Endothelial cell of umbilical vein (primary cell): Measurements from ENCODE around the gene MEX3C. TPM values are rescaled to one million over a fixed set of nuclear protein-coding genes. Genes with fewer than 3 reads are reported as not detected.

ENCODE experiments used
- BruUV-seq: library from RNA; stranded (reverse); fragments of 400-500 nt; replicated peaks from 2 replicates; lab custom pipeline; 2021; lab: Mats Ljungman, UMichigan
- CTCF ChIA-PET: fragments of 300-600, 350-600 bp; sonication (Branson Sonifier 250); formaldehyde crosslinking; loops from one replicate; lab custom pipeline; 2021; ENCODE audit warnings: antibody characterized with exemption, inconsistent platforms; lab: Charles Lee
- POLR2A ChIA-PET: fragments of 300-600, 350-600 bp; sonication (Branson Sonifier 250); formaldehyde crosslinking; loops from one replicate; lab custom pipeline; 2021; ENCODE audit warnings: antibody characterized with exemption, inconsistent platforms; lab: Charles Lee
- DNase-seq: peaks from one replicate; pipeline ENCODE4 v3.0.0-alpha.2; 2011; ENCODE audit warnings: low read depth, low spot score
- FAIRE-seq: peaks from 2 replicates; lab custom pipeline; 2011; peaks lifted over from hg19 to GRCh38; lab: Jason Lieb, UNC
- H2AFZ ChIP-seq: 2 replicates; pipeline ENCODE4 v1.6.0; 2012; ENCODE audit warnings: low read depth, low read length, control low read depth, inconsistent platforms
- H3K27ac ChIP-seq: 2 replicates; pipeline ENCODE4 v1.5.1; 2011; ENCODE audit warnings: low read depth, mild to moderate bottlenecking, control low read depth, low read length, moderate library complexity; ENCODE audit not compliant: insufficient read depth
- H3K27me3 ChIP-seq, 2 experiments: 2 replicates each; pipeline versions ENCODE4 v1.6.0 to v1.6.1; 2011; ENCODE audit warnings: low read length in 2 of 2, mixed read lengths in 1 of 2; ENCODE audit not compliant: control insufficient read depth in 2 of 2, insufficient read depth in 2 of 2
- H3K36me3 ChIP-seq, 2 experiments: 2 replicates in 1 of 2; 3 replicates in 1 of 2; pipeline ENCODE4 v1.5.1; 2011; ENCODE audit warnings: low read length in 2 of 2, mild to moderate bottlenecking in 1 of 2, moderate library complexity in 1 of 2; ENCODE audit not compliant: control insufficient read depth in 2 of 2, insufficient read depth in 2 of 2; ENCODE audit errors: extremely low read depth in 1 of 2
- H3K4me1 ChIP-seq: 3 replicates; pipeline ENCODE4 v1.5.1; 2011; ENCODE audit warnings: mild to moderate bottlenecking, low read length; ENCODE audit not compliant: control insufficient read depth, insufficient read depth; ENCODE audit errors: extremely low read depth
- H3K4me2 ChIP-seq: 2 replicates; pipeline ENCODE4 v1.6.1; 2011; ENCODE audit warnings: low read length, control low read depth, mixed read lengths; ENCODE audit not compliant: insufficient read depth
- H3K4me3 ChIP-seq, 3 experiments: fragments of 200-600 bp in 1 of 3; sonication (generic), shearing (Covaris generic) in 1 of 3; replicated peaks in 1 of 3; 2 replicates each; pipeline ENCODE4 v1.5.1; 2011 to 2016; ENCODE audit warnings: control low read depth in 3 of 3, low read length in 3 of 3, mild to moderate bottlenecking in 2 of 3, inconsistent platforms in 1 of 3, low read depth in 1 of 3, moderate library complexity in 1 of 3; ENCODE audit not compliant: insufficient read depth in 1 of 3
- H3K79me2 ChIP-seq: 2 replicates; pipeline ENCODE4 v1.6.0; 2012; ENCODE audit warnings: low read length, inconsistent platforms; ENCODE audit not compliant: control insufficient read depth, insufficient read depth
- H3K9ac ChIP-seq: replicated peaks from 2 replicates; pipeline ENCODE3; 2011; ENCODE audit warnings: low read length, control low read depth; ENCODE audit not compliant: insufficient read depth; ENCODE audit errors: extremely low read depth
- H3K9me1 ChIP-seq: replicated peaks from 3 replicates; pipeline ENCODE4 v1.6.0; 2011; ENCODE audit warnings: mild to moderate bottlenecking, low read length; ENCODE audit not compliant: control insufficient read depth, insufficient read depth; ENCODE audit errors: extremely low read depth
- H3K9me3 ChIP-seq: replicated peaks from 2 replicates; pipeline ENCODE4 v1.5.1; 2012; ENCODE audit warnings: low read length, inconsistent platforms; ENCODE audit not compliant: control insufficient read depth, insufficient read depth
- H4K20me1 ChIP-seq: replicated peaks from 2 replicates; pipeline ENCODE3; 2011; ENCODE audit warnings: mild to moderate bottlenecking, low read length; ENCODE audit not compliant: control insufficient read depth, insufficient read depth; ENCODE audit errors: extremely low read depth
- CTCF ChIP-seq, 2 donors: IDR thresholded peaks; 1 replicate in 1 of 2; 2 replicates in 1 of 2; pipeline ENCODE4 v1.5.1; 2011; ENCODE audit warnings: low read length in 2 of 2, mild to moderate bottlenecking in 2 of 2, moderate library complexity in 2 of 2, control low read depth in 1 of 2, inconsistent platforms in 1 of 2, low read depth in 1 of 2; ENCODE audit not compliant: insufficient read depth in 1 of 2; ENCODE audit errors: extremely low read depth in 1 of 2
- EZH2 ChIP-seq: IDR thresholded peaks from 2 replicates; pipeline ENCODE4 v1.6.1; 2012; ENCODE audit warnings: borderline replicate concordance, low read depth, mild to moderate bottlenecking, moderate library complexity, low read length, inconsistent platforms; ENCODE audit not compliant: severe bottlenecking
- FOS ChIP-seq: IDR thresholded peaks from 2 replicates; pipeline ENCODE4 v1.6.1; 2011; ENCODE audit warnings: mild to moderate bottlenecking, low read length, moderate library complexity, borderline replicate concordance; ENCODE audit not compliant: insufficient read depth
- GATA2 ChIP-seq: IDR thresholded peaks from 2 replicates; pipeline ENCODE4 v1.7.0; 2011; ENCODE audit warnings: low read depth, mild to moderate bottlenecking, moderate library complexity, mixed read lengths, low read length; ENCODE audit not compliant: insufficient read length, insufficient read depth
- JUN ChIP-seq: IDR thresholded peaks from 2 replicates; pipeline ENCODE4 v1.6.1; 2011; ENCODE audit warnings: borderline replicate concordance, low read depth; ENCODE audit not compliant: insufficient read length, insufficient read depth
- MAX ChIP-seq: IDR thresholded peaks from 2 replicates; pipeline ENCODE4 v1.6.1; 2011; ENCODE audit not compliant: insufficient read depth, insufficient read length
- MYC ChIP-seq: IDR thresholded peaks from one replicate; pipeline ENCODE4 v1.6.1; 2011; ENCODE audit warnings: mild to moderate bottlenecking, low read depth, low read length
- POLR2A ChIP-seq: IDR thresholded peaks from 2 replicates; pipeline ENCODE4 v1.6.1; 2012; ENCODE audit warnings: low read depth, mild to moderate bottlenecking, control low read depth, low read length
- POLR2AphosphoS5 ChIP-seq: IDR thresholded peaks from 2 replicates; pipeline ENCODE4 v1.6.1; 2012; ENCODE audit warnings: low read depth, mild to moderate bottlenecking, control low read depth, low read length, moderate library complexity; ENCODE audit not compliant: insufficient read depth
- dilution Hi-C: fragments of 300-500 bp; cut with MboI; formaldehyde crosslinking; loops from one replicate; pipeline ENCODE4 v1.15.0; 2019; ENCODE audit warnings: low sequenced_read_pairs; ENCODE audit not compliant: extremely low pct_ligation_motif_present
- intact Hi-C: fragments of 100-400 bp; cut with micrococcal nuclease; formaldehyde crosslinking; loops from one replicate; pipeline ENCODE4 v1.10.0; 2022
- polyA plus RNA-seq, 4 experiments: library from polyadenylated mRNA; depleted of rRNA in 3 of 4; stranded (reverse) in 3 of 4; unstranded in 1 of 4; fragments of >200 nt; gene quantifications; 2 replicates each; pipeline versions ENCODE4 v1.2.1 to v1.2.3, GENCODE V29; 2011 to 2012; ENCODE audit warnings: missing spikeins in 1 of 4
- total RNA-seq: library from RNA; stranded (reverse); gene quantifications from 2 replicates; pipeline ENCODE4 v1.2.3, GENCODE V29; 2021

The MEX3C gene
- total and polyA plus RNA-seq, 2 donors (not counting 3 experiments of a cell fraction or from before 2014, with no cell fraction given): 23.4 to 45.7 TPM

DNA sequence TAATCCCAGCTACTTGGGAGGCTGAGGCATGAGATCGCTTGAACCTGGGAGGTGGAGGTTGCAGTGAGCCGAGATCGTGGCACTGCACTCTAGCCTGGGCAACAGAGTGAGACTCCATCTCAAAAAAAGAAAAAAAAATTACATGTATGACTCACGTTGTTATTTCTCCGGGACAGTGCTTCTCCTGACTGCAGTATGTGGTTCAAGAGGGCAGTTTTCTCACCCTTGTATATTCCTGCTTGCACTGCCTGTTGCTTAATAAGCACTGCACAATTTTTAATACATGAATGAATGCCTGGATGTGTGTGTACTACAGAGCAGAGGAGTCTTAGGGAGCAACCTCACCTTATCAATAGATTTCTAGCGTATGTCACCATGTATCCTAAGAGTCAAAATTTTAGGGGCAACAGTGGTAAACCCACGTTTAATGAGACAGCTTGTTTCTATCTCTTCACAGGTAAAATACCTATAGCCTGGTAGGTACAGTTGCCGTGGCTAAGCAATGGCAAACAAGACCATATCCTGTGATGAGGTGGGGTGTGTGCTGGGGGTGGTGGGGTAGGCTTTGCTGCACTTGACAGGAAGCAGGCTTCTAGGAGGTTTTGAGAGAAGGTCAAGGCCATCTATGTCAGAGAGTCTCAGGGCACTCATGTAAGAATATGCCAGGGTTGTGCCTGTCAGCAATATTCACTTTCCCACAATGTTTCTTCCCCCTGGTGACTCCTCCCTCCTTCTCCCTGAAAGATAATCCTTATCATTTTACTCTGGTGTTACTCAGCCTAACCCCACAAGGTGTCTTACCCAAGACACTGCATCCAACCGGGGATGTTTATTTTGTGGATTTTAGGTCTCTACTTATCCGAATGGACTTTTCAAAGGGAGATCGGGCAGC lies 36.9 kb upstream of the MEX3C start:
- Histone ChIP-seq H3K4me2 (no peak overlapping the region), H2AFZ (no peak overlapping the region), H3K9ac (no peak overlapping the region), H3K9me3 (no peaks in the 10 kb centered on the region), H3K4me3 (no peak overlapping the region), H3K9me1 (no peaks in the 10 kb centered on the region), H4K20me1 (no peaks in the 10 kb centered on the region), H3K79me2 (no peaks in the 10 kb centered on the region), H3K4me1 (no peaks in the 10 kb centered on the region), H3K36me3 (no peaks in the 10 kb centered on the region), H3K27ac (no peak overlapping the region), H3K27me3 (no peaks in the 10 kb centered on the region)
- intact Hi-C loops (no loop called here), dilution Hi-C loops (no loop called here)
- DNase-seq (no peak), FAIRE-seq (no peak)
- no TSS peak for BruUV-seq
- POLR2A ChIA-PET: no interaction called here
- TF ChIP-seq POLR2AphosphoS5 (no peak), EZH2 (no peak), FOS (no peak), MAX (no peak), POLR2A (no peak), JUN (no peak), GATA2 (no peak), CTCF (IDR thresholded peaks at IDR 0.05; ENCODE audit: extremely low read depth in 1 of 2, insufficient read depth in 1 of 2, low read depth in 1 of 2, low read length in 2 of 2) (no peak), MYC (no peak)
- CTCF ChIA-PET: no interaction called here
